Naive thymus-derived CD4-positive, alpha-beta T cell (primary cell): Measurements from ENCODE around the gene IGF2R. TPM values are rescaled to one million over a fixed set of nuclear protein-coding genes. Genes with fewer than 3 reads are reported as not detected.

Source experiments
- ATAC-seq: fragments of 150-1000 bp; cut with Tn5 transposase; 2 replicates; pipeline ENCODE4 v1.10.0; 2021; ENCODE audit warnings: mild to moderate bottlenecking, moderate library complexity
- CTCF ChIA-PET: fragments of 350-600 bp; sonication (Branson Sonifier 250); formaldehyde crosslinking; loops from one replicate; lab custom pipeline; 2021; ENCODE audit warnings: antibody characterized with exemption; lab: Charles Lee
- POLR2A ChIA-PET: fragments of 350-600 bp; sonication (Branson Sonifier 250); formaldehyde crosslinking; loops from one replicate; lab custom pipeline; 2021; ENCODE audit warnings: antibody characterized with exemption, inconsistent platforms; lab: Charles Lee
- DNase-seq, 9 donors: peaks; one replicate each; pipeline versions ENCODE4 v3.0.0 to v3.0.0-alpha.2; 2020 to 2022; ENCODE audit warnings: mixed read lengths in 1 of 9
- H3K27ac ChIP-seq: one replicate; pipeline ENCODE4 v1.7.0; 2013; ENCODE audit warnings: mild to moderate bottlenecking, low read depth, low read length, moderate library complexity
- H3K27me3 ChIP-seq, 2 donors: one replicate each; pipeline ENCODE4 v1.7.0; 2013; ENCODE audit warnings: low read length in 2 of 2, mild to moderate bottlenecking in 2 of 2, moderate library complexity in 2 of 2; ENCODE audit not compliant: control insufficient read depth in 2 of 2, insufficient read depth in 2 of 2
- H3K36me3 ChIP-seq, 3 experiments: 1 replicate in 2 of 3; 2 replicates in 1 of 3; pipeline ENCODE4 v1.7.0; 2013; ENCODE audit warnings: low read length in 3 of 3, mild to moderate bottlenecking in 3 of 3, moderate library complexity in 1 of 3; ENCODE audit not compliant: insufficient read depth in 3 of 3, control insufficient read depth in 2 of 3
- H3K4me1 ChIP-seq, 2 donors: one replicate each; pipeline ENCODE4 v1.7.0; 2013; ENCODE audit warnings: low read length in 2 of 2, mild to moderate bottlenecking in 2 of 2, moderate library complexity in 1 of 2; ENCODE audit not compliant: control insufficient read depth in 2 of 2, insufficient read depth in 2 of 2
- H3K4me3 ChIP-seq: 2 replicates; pipeline ENCODE4 v1.7.0; 2013; ENCODE audit warnings: mild to moderate bottlenecking, low read length
- H3K9me3 ChIP-seq, 3 experiments: 1 replicate in 2 of 3; 2 replicates in 1 of 3; pipeline ENCODE4 v1.7.0; 2013; ENCODE audit warnings: low read length in 3 of 3; ENCODE audit not compliant: control insufficient read depth in 2 of 3
- H3K27ac Mint-ChIP-seq, 9 donors: one replicate each; pipeline ENCODE4 v1.8.0; 2020 to 2022; ENCODE audit warnings: mixed read lengths in 9 of 9, mild to moderate bottlenecking in 8 of 9, moderate library complexity in 5 of 9, inconsistent platforms in 2 of 9
- H3K27me3 Mint-ChIP-seq, 5 donors: one replicate each; pipeline ENCODE4 v1.8.0; 2021 to 2022; ENCODE audit warnings: mixed read lengths in 5 of 5, mild to moderate bottlenecking in 1 of 5
- H3K36me3 Mint-ChIP-seq, 5 donors: one replicate each; pipeline ENCODE4 v1.8.0; 2020 to 2022; ENCODE audit warnings: mixed read lengths in 5 of 5, mild to moderate bottlenecking in 3 of 5, inconsistent platforms in 1 of 5
- H3K4me1 Mint-ChIP-seq, 7 donors: one replicate each; pipeline ENCODE4 v1.8.0; 2020 to 2022; ENCODE audit warnings: mixed read lengths in 7 of 7, mild to moderate bottlenecking in 3 of 7, inconsistent platforms in 1 of 7
- H3K4me3 Mint-ChIP-seq, 10 donors: one replicate each; pipeline ENCODE4 v1.8.0; 2020 to 2022; ENCODE audit warnings: mild to moderate bottlenecking in 10 of 10, mixed read lengths in 10 of 10, moderate library complexity in 6 of 10, inconsistent platforms in 2 of 10
- H3K9me3 Mint-ChIP-seq, 11 donors: one replicate each; pipeline ENCODE4 v1.8.0; 2020 to 2022; ENCODE audit warnings: mixed read lengths in 11 of 11, mild to moderate bottlenecking in 4 of 11, inconsistent platforms in 1 of 11, moderate library complexity in 1 of 11
- intact Hi-C, 2 donors: fragments of 100-400 bp; cut with micrococcal nuclease; formaldehyde crosslinking; loops; one replicate each; pipeline ENCODE4 v1.15.1; 2023
- polyA plus RNA-seq, 2 donors: library from polyadenylated mRNA; unstranded; fragments of 300-500 nt; fragmentation: Illumina TruSeq; gene quantifications; one replicate each; pipeline ENCODE4 v1.2.3, GENCODE V29; 2021
- total RNA-seq, 6 experiments: library from RNA in 5 of 6; stranded (reverse) in 5 of 6; gene quantifications; 1 replicate in 5 of 6; 2 replicates in 1 of 6; pipeline ENCODE4 v1.2.3 and lab custom pipeline; 2021 to 2026

Gene IGF2R
- total and polyA plus RNA-seq, 7 experiments from 2014 or later = 8.7 to 79.2 (median 70.4) TPM

GRCh38 chr6:160103825-160104100 lies 134.9 kb downstream of the IGF2R start:
- CTCF ChIA-PET = no interaction called here
- Mint-ChIP-seq H3K4me3 (no peak overlapping the region), H3K36me3 (peaks cover 10 to 54% (median 27%) of the 10 kb centered on the region in 5 donors), H3K4me1 (peaks cover 5 to 34% (median 25%) of the 10 kb centered on the region in 7 donors), H3K27ac (peak overlapping the region in 1 of 9 donors; percentile 34), H3K27me3 (no peaks in the 10 kb centered on the region), H3K9me3 (no peaks in the 10 kb centered on the region)
- POLR2A ChIA-PET = no interaction called here
- H3K27me3 ChIP-seq = no peaks in the 10 kb centered on the region
- H3K4me3 ChIP-seq = no peak overlapping the region
- H3K36me3 ChIP-seq = peaks cover 0 to 48% (median 4%) of the 10 kb centered on the region in 3 experiments
- no peaks in the 10 kb centered on the region for H3K4me1 ChIP-seq
- ATAC-seq (no peak), DNase-seq (no peak)
- H3K27ac ChIP-seq = no peak overlapping the region
- H3K9me3 ChIP-seq = no peaks in the 10 kb centered on the region
- intact Hi-C loops = loop anchor here (1.0 kb wide), 3 partner anchors 240 to 412 kb away; partner anchors contain the start of gene MRPL18 (in 1 of the 2)

GRCh38 chr6:160104821-160105517 lies 136.1 kb downstream of the IGF2R start:
- Mint-ChIP-seq H3K4me3 (no peak overlapping the region), H3K9me3 (no peaks in the 10 kb centered on the region), H3K36me3 (peaks cover 10 to 51% (median 27%) of the 10 kb centered on the region in 5 donors), H3K27me3 (no peaks in the 10 kb centered on the region), H3K4me1 (peaks cover 9 to 33% (median 26%) of the 10 kb centered on the region in 7 donors), H3K27ac (peak overlapping the region in 5 of 9 donors; percentile 28 to 62 (median 34))
- ChIA-PET POLR2A (no interaction called here), CTCF (no interaction called here)
- H3K9me3 ChIP-seq = no peaks in the 10 kb centered on the region
- no peak for ATAC-seq
- no peak overlapping the region for H3K27ac ChIP-seq
- H3K36me3 ChIP-seq = peaks cover 0 to 48% (median 4%) of the 10 kb centered on the region in 3 experiments
- no peak overlapping the region for H3K4me3 ChIP-seq
- no peak for DNase-seq
- no peaks in the 10 kb centered on the region for H3K4me1 ChIP-seq
- intact Hi-C loops = no loop called here
- no peaks in the 10 kb centered on the region for H3K27me3 ChIP-seq

- no peak overlapping the region for H3K4me3 ChIP-seq
- H3K36me3 ChIP-seq = peaks cover 0 to 48% (median 4%) of the 10 kb centered on the region in 3 experiments
- DNase-seq (no peak), ATAC-seq (no peak)
- Mint-ChIP-seq H3K4me1 (peaks cover 9 to 33% (median 23%) of the 10 kb centered on the region in 7 donors), H3K27me3 (no peaks in the 10 kb centered on the region), H3K9me3 (no peaks in the 10 kb centered on the region), H3K4me3 (no peak overlapping the region), H3K27ac (peak overlapping the region in 1 of 9 donors; percentile 28), H3K36me3 (peaks cover 10 to 51% (median 29%) of the 10 kb centered on the region in 5 donors)
- H3K27me3 ChIP-seq = no peaks in the 10 kb centered on the region
- no peak overlapping the region for H3K27ac ChIP-seq
- H3K4me1 ChIP-seq = no peaks in the 10 kb centered on the region
- H3K9me3 ChIP-seq = no peaks in the 10 kb centered on the region
- intact Hi-C loops = no loop called here
- ChIA-PET POLR2A (no interaction called here), CTCF (no interaction called here)
Observed at GRCh38 chr6:160106010-160106409, 137.1 kb downstream of the IGF2R start.

GRCh38 chr6:160106701-160107100 lies 137.8 kb downstream of the IGF2R start:
- ChIA-PET CTCF (no interaction called here), POLR2A (no interaction called here)
- intact Hi-C loops = no loop called here
- Histone ChIP-seq H3K36me3 (peaks cover 0 to 42% (median 4%) of the 10 kb centered on the region in 3 experiments), H3K27ac (no peak overlapping the region), H3K4me3 (no peak overlapping the region), H3K9me3 (no peaks in the 10 kb centered on the region), H3K27me3 (no peaks in the 10 kb centered on the region), H3K4me1 (no peaks in the 10 kb centered on the region)
- no peak overlapping the region for H3K4me3 Mint-ChIP-seq
- ATAC-seq = no peak
- H3K9me3 Mint-ChIP-seq = no peaks in the 10 kb centered on the region
- H3K36me3 Mint-ChIP-seq = peaks cover 10 to 47% (median 29%) of the 10 kb centered on the region in 5 donors
- peak overlapping the region in 2 of 9 donors; percentile 4 to 81 for H3K27ac Mint-ChIP-seq
- H3K4me1 Mint-ChIP-seq = peaks cover 9 to 27% (median 23%) of the 10 kb centered on the region in 7 donors
- DNase-seq = no peak
- H3K27me3 Mint-ChIP-seq = no peaks in the 10 kb centered on the region

- no peak overlapping the region for H3K4me3 ChIP-seq
- intact Hi-C loops = no loop called here
- no peak overlapping the region for H3K27ac ChIP-seq
- H3K36me3 ChIP-seq = peaks cover 0 to 28% (median 4%) of the 10 kb centered on the region in 3 experiments
- no peak overlapping the region for H3K4me3 Mint-ChIP-seq
- H3K27me3 Mint-ChIP-seq = no peaks in the 10 kb centered on the region
- H3K4me1 ChIP-seq = no peaks in the 10 kb centered on the region
- DNase-seq = no peak
- peaks cover 6 to 41% (median 29%) of the 10 kb centered on the region in 5 donors for H3K36me3 Mint-ChIP-seq
- peaks cover 9 to 27% (median 23%) of the 10 kb centered on the region in 7 donors for H3K4me1 Mint-ChIP-seq
- H3K27me3 ChIP-seq = no peaks in the 10 kb centered on the region
- H3K27ac Mint-ChIP-seq = peak overlapping the region in 7 of 9 donors; percentile 9 to 63 (median 43)
- ATAC-seq = no peak
- POLR2A ChIA-PET = no interaction called here
- H3K9me3 ChIP-seq = no peaks in the 10 kb centered on the region
- H3K9me3 Mint-ChIP-seq = no peaks in the 10 kb centered on the region
- CTCF ChIA-PET = interaction anchor here (0.6 kb wide), 1 partner anchor 33 kb away, joined by 5 read pairs; no protein-coding TSS in a partner anchor
Observed at GRCh38 chr6:160108077-160108476, 139.2 kb downstream of the IGF2R start.

- ChIA-PET POLR2A (no interaction called here), CTCF (no interaction called here)
- Histone ChIP-seq H3K9me3 (no peaks in the 10 kb centered on the region), H3K4me1 (no peaks in the 10 kb centered on the region), H3K36me3 (peaks cover 0 to 3% (median 0%) of the 10 kb centered on the region in 3 experiments), H3K4me3 (no peak overlapping the region), H3K27me3 (no peaks in the 10 kb centered on the region), H3K27ac (no peak overlapping the region)
- Mint-ChIP-seq H3K27me3 (no peaks in the 10 kb centered on the region), H3K4me3 (no peak overlapping the region), H3K36me3 (peaks cover 0 to 31% (median 24%) of the 10 kb centered on the region in 5 donors), H3K9me3 (no peaks in the 10 kb centered on the region), H3K27ac (peak overlapping the region in 2 of 9 donors; percentile 22 to 39), H3K4me1 (peaks cover 9 to 27% (median 23%) of the 10 kb centered on the region in 7 donors)
- DNase-seq = no peak
- no peak for ATAC-seq
- intact Hi-C loops = no loop called here
Observed at GRCh38 chr6:160110586-160111123, 141.8 kb downstream of the IGF2R start.
